ENCODE data around the gene GATM. TPM values are rescaled to one million over a fixed set of nuclear protein-coding genes. Genes with fewer than 3 reads are reported as not detected.

Gene GATM
- total RNA-seq, 2 donors from 2014 or later: 12.9 to 254 TPM

- DNase-seq (ENCODE audit: low spot score): no peak
- H3K9me3 ChIP-seq: no peaks in the 10 kb centered on the region
- intact Hi-C loops (cut with DNase I): no loop called here
- WGBS: 80% methylated on average over 4 of the region's 4 CpGs
- no peak overlapping the region for H3K4me3 ChIP-seq
- no peaks in the 10 kb centered on the region for H3K4me1 ChIP-seq (replicated peaks)
- no peak overlapping the region for H3K27ac ChIP-seq
- no peaks in the 10 kb centered on the region for H3K36me3 ChIP-seq
- TF ChIP-seq POLR2A (IDR thresholded peaks at IDR 0.05): no peak
- no peak for TF ChIP-seq CTCF (IDR thresholded peaks at IDR 0.05)
- TF ChIP-seq POLR2AphosphoS5 (IDR thresholded peaks at IDR 0.05): no peak
- H3K27me3 ChIP-seq (replicated peaks; ENCODE audit: insufficient read depth): no peaks in the 10 kb centered on the region
Observed at GRCh38 chr15:45363334-45363733, 15.0 kb downstream of the GATM start.

GRCh38 chr15:45362419-45362818 is 15.9 kb downstream of the GATM start:
- Histone ChIP-seq H3K9me3 (no peaks in the 10 kb centered on the region), H3K36me3 (no peaks in the 10 kb centered on the region), H3K4me1 (replicated peaks) (no peaks in the 10 kb centered on the region), H3K27ac (no peak overlapping the region), H3K27me3 (replicated peaks; ENCODE audit: insufficient read depth) (no peaks in the 10 kb centered on the region), H3K4me3 (no peak overlapping the region)
- intact Hi-C loops (cut with DNase I): no loop called here
- no peak for DNase-seq (ENCODE audit: low spot score)
- TF ChIP-seq POLR2AphosphoS5 (IDR thresholded peaks at IDR 0.05) (no peak), POLR2A (IDR thresholded peaks at IDR 0.05) (no peak), CTCF (IDR thresholded peaks at IDR 0.05) (no peak)

- Histone ChIP-seq H3K4me1 (replicated peaks) (no peaks in the 10 kb centered on the region), H3K27ac (no peak overlapping the region), H3K27me3 (replicated peaks; ENCODE audit: insufficient read depth) (no peaks in the 10 kb centered on the region), H3K36me3 (no peaks in the 10 kb centered on the region), H3K9me3 (no peaks in the 10 kb centered on the region), H3K4me3 (no peak overlapping the region)
- intact Hi-C loops (cut with DNase I): no loop called here
- WGBS: 92% methylated on average over 7 of the region's 7 CpGs
- TF ChIP-seq POLR2AphosphoS5 (IDR thresholded peaks at IDR 0.05) (no peak), CTCF (IDR thresholded peaks at IDR 0.05) (no peak), POLR2A (IDR thresholded peaks at IDR 0.05) (no peak)
- DNase-seq (ENCODE audit: low spot score): no peak
Observed at GRCh38 chr15:45361878-45362277, 16.5 kb downstream of the GATM start.

- intact Hi-C loops (cut with DNase I): no loop called here
- no peak for DNase-seq (ENCODE audit: low spot score)
- Histone ChIP-seq H3K36me3 (no peaks in the 10 kb centered on the region), H3K27ac (no peak overlapping the region), H3K4me1 (replicated peaks) (no peaks in the 10 kb centered on the region), H3K4me3 (no peak overlapping the region), H3K9me3 (no peaks in the 10 kb centered on the region), H3K27me3 (replicated peaks; ENCODE audit: insufficient read depth) (no peaks in the 10 kb centered on the region)
- WGBS: 93% methylated on average over 2 of the region's 2 CpGs
- TF ChIP-seq POLR2A (IDR thresholded peaks at IDR 0.05) (no peak), POLR2AphosphoS5 (IDR thresholded peaks at IDR 0.05) (no peak), CTCF (IDR thresholded peaks at IDR 0.05) (no peak)
Observed at GRCh38 chr15:45355860-45356259, 22.5 kb downstream of the GATM start.

- TF ChIP-seq CTCF (IDR thresholded peaks at IDR 0.05) (no peak), POLR2A (IDR thresholded peaks at IDR 0.05) (no peak), POLR2AphosphoS5 (IDR thresholded peaks at IDR 0.05) (no peak)
- WGBS: 77% methylated on average over 5 of the region's 5 CpGs
- DNase-seq (ENCODE audit: low spot score): no peak
- Histone ChIP-seq H3K4me3 (no peak overlapping the region), H3K36me3 (no peaks in the 10 kb centered on the region), H3K9me3 (no peaks in the 10 kb centered on the region), H3K27ac (no peak overlapping the region), H3K4me1 (replicated peaks) (no peaks in the 10 kb centered on the region), H3K27me3 (replicated peaks; ENCODE audit: insufficient read depth) (no peaks in the 10 kb centered on the region)
- intact Hi-C loops (cut with DNase I): no loop called here
Observed at GRCh38 chr15:45354711-45355110, 23.6 kb downstream of the GATM start.
